Superior temporal gyrus (tissue), 1 donor: ENCODE data around the gene LRRC75A.
"Not testable (repeated sequence)": the region's sequence is repeated elsewhere in the genome, so short reads cannot be mapped to it uniquely, and the experiment has no call there.

Source experiments
- DNase-seq: peaks from one replicate; pipeline ENCODE4 v3.0.0-alpha.2; 2016; ENCODE audit errors: extremely low spot score

LRRC75A gene, protein sequence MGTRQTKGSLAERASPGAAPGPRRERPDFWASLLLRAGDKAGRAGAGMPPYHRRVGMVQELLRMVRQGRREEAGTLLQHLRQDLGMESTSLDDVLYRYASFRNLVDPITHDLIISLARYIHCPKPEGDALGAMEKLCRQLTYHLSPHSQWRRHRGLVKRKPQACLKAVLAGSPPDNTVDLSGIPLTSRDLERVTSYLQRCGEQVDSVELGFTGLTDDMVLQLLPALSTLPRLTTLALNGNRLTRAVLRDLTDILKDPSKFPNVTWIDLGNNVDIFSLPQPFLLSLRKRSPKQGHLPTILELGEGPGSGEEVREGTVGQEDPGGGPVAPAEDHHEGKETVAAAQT

DNA sequence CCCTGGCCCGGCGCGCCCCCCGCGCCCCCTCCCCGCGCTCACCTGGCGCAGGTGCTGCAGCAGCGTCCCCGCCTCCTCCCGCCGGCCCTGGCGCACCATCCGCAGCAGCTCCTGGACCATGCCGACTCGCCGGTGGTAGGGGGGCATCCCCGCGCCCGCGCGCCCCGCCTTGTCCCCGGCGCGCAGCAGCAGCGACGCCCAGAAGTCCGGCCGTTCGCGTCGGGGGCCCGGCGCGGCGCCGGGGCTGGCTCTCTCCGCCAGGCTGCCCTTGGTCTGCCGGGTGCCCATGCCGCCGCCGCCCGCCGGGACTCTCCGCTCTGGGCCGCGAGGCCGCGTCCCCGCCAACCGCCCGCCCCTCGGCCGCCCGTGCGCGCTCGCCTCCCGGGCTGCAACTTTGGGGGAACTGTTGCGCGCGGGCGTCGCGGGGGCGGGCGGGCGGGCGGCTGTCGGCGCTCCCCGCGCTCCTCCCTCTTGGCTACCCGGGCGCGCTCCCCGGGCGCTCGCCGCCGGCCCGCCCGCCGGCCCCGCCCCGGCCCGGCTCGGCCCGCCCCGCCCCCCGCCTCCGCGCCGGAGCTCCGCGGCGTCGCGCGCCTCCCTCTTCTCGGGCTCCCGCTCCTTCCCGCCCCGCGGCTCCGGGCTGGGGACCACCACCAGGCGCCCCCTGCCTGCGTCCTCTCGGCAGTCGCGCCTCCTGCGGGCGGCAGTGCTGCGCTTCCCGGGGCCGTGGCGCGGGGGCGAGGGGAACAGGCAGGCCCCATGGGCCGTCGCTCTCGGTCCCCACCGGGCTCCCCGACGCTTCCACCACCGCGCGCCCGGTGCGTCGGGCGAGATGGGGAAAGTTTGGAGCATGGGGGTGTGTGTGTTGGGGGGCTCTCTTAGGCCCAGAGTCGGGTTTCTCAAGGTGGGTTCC lies at the start of gene LRRC75A:
Gene LRRC75A (minus strand): TSS at position 491 of the 910 bp plus-strand sequence. CDS start 203 bp downstream, at position 288.
- no peak for DNase-seq

GRCh38 chr17:16537130-16537458 lies 45.1 kb upstream of the LRRC75A start:
- no peak for DNase-seq

GRCh38 chr17:16534236-16534635 lies 42.2 kb upstream of the LRRC75A start:
- no peak for DNase-seq

- no peak for DNase-seq
These were observed 37.9 kb upstream of the LRRC75A start for GRCh38 chr17:16529906-16530305.

- DNase-seq = no peak
These were observed 35.3 kb upstream of the LRRC75A start for GRCh38 chr17:16527298-16527697.

- not testable (repeated sequence) for DNase-seq
These were observed 33.6 kb upstream of the LRRC75A start for GRCh38 chr17:16525556-16525955.

- peak; percentile 93 for DNase-seq
These were observed 29.2 kb upstream of the LRRC75A start for GRCh38 chr17:16521070-16521727.

GRCh38 chr17:16519021-16519420 lies 27.0 kb upstream of the LRRC75A start:
- no peak for DNase-seq

- no peak for DNase-seq
These were observed 25.5 kb upstream of the LRRC75A start for GRCh38 chr17:16517477-16517876.

DNA sequence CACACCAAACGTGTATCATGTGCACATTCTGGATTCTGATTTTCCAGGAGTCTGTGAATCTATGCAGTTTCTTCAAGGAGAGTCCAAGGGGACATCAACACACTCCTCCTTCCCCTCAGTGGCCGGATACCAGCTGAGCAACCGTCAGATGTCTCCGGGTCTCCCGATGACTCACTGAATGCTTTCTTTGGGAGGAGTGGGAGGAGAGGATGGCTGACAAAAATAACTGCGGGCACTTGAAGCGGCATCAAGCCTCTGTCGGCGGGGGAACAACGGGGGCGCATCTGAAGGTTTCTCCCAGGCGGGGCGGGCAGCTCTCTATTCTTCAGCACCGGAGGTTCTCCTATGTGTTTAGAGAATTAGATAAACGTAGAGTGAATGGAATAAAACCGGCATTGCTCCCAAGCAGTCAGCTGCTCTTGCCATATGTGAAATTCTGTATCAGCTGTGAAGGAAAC lies 24.6 kb upstream of the LRRC75A start:
- DNase-seq = peak; percentile 76

GRCh38 chr17:16515933-16516332 lies 23.9 kb upstream of the LRRC75A start:
- DNase-seq = no peak

GRCh38 chr17:16513873-16514272 lies 21.9 kb upstream of the LRRC75A start:
- no peak for DNase-seq

DNA sequence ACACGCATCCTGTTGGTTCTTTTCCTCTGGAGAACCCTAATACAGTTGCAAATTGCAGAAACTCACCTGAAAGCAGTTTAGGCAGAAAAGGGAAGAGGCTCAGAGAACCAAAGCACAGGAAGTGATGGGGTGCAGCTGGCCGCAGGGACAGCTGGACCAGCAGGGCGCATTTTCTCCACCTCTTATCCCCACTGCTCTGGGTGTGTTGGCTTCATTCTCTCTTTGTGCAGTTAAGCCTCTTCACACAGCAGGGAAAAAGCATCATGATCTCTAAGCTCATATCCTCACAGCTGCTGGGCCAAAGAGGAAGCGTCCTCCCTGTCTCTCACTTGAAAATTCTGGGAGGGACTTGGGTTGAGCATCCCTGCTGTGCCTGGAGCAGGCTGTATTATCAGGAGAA lies 20.0 kb upstream of the LRRC75A start:
- DNase-seq = no peak

DNA sequence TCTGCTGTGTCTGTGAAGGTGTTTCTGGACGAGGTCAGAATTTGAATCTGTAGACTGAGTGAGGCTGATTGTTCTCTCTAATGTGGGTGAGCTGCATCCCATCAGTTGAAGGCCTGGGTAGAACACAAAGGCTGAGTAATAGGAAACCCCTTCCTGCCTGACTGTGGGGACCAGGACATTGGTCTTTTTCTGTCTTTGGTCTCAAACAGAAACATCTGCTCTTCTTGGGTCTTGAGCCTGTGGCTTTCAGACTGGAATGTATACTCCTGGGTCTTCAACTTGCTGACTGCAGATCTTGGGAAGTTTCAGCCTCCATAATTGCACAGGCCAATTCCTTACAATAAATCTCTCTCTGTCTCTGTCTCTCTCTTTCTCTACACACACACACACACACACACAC lies 19.6 kb upstream of the LRRC75A start:
- DNase-seq = no peak

- no peak for DNase-seq
These were observed 16.0 kb upstream of the LRRC75A start for GRCh38 chr17:16507918-16508533.

DNA sequence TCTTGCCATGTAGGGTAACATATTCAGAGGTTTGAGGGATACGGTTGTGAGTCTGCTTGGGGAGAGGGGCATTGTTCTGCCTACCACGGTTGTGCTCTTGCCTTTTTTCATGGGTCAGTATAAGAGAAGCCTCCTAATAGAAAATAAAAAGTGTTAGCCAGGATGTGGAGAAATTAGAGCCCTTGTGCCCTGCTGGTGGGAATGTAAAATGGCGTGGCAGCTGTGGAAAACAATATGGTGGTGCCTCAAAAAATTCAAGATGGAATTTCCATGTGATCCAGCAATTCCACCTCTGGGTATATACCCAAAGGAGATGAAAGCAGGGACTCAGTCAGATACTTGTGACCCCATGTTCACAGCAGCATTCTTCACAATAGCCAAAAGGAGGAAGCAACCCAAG lies 14.2 kb upstream of the LRRC75A start:
- DNase-seq = no peak

GRCh38 chr17:16504984-16505383 lies 13.0 kb upstream of the LRRC75A start:
- no peak for DNase-seq

DNA sequence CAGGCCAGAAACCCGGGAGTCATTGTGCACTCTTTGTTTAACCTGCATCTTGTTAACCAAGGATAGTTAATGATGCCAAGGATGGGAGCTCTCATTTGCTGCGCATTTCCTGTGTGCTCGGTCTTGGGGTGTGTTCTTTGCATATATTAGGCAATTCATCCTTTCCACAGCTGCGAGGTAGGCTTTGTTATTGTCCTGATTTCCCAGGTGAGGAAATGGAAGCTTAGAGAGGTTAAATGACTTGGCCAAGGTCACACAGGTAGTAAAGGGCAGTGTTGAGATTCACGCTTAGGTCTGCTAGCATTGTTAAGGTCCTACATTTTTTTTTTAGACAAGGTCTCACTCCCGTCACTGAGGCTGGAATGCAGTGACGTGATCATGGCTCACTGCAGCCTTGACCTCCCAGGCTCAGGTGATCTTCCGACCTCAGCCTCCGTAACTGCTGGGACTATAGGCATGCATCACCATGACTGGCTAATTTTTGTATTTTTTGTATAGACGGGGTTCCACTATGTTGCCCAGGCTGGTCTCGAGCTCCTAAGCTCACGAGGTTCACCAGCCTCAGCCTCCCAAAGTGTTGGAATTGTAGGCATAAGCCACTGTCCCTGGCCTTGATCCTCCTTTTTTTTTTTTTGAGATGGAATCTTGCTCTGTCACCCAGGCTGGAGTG lies 5.0 kb upstream of the LRRC75A start:
- no peak for DNase-seq

DNA sequence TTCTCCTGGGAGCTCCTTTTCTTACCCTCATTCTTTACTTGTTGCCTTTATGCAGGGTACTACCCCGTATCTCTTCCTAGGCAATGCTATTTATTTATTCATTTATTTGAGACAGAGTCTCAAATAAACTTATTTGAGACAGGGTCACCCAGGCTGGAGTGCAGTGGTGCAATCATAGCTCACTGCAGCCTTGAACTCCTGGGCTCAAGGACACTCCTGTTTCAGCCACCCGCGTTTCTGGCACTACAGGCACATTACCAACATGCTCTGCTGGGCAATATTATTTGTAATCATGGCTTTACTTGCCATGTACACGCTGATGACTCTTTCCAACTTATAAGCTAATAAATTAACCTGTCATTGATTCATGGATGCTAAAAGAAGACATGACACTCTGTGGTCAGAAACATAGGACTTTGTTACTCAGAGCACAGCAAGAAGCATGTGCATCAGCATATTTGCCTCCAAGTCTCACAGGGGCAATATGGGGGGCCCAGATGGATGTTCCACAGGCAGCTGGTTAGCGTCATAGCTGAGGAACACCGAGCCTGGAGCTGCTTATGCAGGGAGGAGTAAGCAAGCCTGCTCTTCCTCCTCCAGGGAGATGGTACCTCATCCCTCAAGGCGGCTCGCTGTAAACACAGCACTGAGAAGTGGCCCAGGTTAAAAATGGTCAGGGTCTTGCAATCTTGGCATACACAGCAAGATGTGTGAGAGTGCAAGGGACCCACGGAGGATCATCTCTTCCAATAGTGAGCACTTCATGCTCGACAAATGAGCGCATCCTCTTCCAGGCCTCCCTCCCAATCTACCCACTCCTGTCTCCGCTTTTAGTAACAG lies 4.2 kb upstream of the LRRC75A start:
- DNase-seq = no peak

DNA sequence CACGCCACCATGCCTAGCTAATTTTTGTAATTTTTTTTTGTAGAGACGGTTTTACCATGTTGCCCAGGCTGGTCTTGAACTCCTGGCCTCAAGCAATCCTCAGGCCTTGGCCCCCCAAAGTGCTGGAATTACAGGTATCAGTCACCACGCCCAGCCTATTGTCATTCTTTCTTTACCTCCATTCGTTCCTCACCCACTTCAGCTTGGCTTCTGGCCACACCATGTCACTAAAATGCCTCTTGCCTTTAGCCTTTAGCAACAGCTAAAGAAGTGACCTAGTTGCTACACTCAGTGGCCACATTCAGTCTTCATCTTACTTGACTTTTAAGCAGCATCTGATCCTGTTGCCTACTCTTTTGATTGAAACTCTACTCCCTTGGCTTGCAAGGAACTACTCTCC lies 3.6 kb upstream of the LRRC75A start:
- DNase-seq = no peak
